ENCODE data around the gene SPINK13. TPM values are rescaled to one million over a fixed set of nuclear protein-coding genes. Genes with fewer than 3 reads are reported as not detected.
"Not testable (repeated sequence)": the region's sequence is repeated elsewhere in the genome, so short reads cannot be mapped to it uniquely, and the experiment has no call there.

SPINK13 gene
- total and polyA plus RNA-seq, 2 donors (not counting 1 experiment from before 2014, with no cell fraction given), result not detected

GRCh38 chr5:148312153-148312552 lies 43.6 kb downstream of the SPINK13 start, which contains the start of gene SPINK7:
Gene SPINK7, plus strand, starts transcription at chr5:148312423. Its CDS starts 61 bp downstream, at chr5:148312484.
- Histone ChIP-seq H3K4me2 (ENCODE audit: extremely low read depth, insufficient read depth, low read length) (no peak within 1 kb of the TSS), H4K20me1 (ENCODE audit: control insufficient read depth, extremely low read depth, insufficient read depth, low read length) (no peaks in the 10 kb centered on the region), H3K9ac (ENCODE audit: insufficient read depth, low read length) (no peak within 1 kb of the TSS), H3K36me3 (ENCODE audit: control insufficient read depth, insufficient read depth, low read length) (no peaks in the 10 kb centered on the region), H3K4me3 (replicated peaks in 1 of 4; ENCODE audit: control extremely low read depth in 1 of 4, insufficient read depth in 1 of 4, low read depth in 3 of 4, low read length in 4 of 4) (no peak within 1 kb of the TSS), H3K27me3 (ENCODE audit: control insufficient read depth, insufficient read depth, low read length) (no peaks in the 10 kb centered on the region), H3K9me3 (ENCODE audit: control insufficient read depth, insufficient read depth, low read depth, low read length) (no peaks in the 10 kb centered on the region), H3K27ac (ENCODE audit: insufficient read depth, low read length) (no peak within 1 kb of the TSS), H2AFZ (ENCODE audit: low read length) (no peak within 1 kb of the TSS), H3K4me1 (ENCODE audit: control insufficient read depth, extremely low read depth, insufficient read depth, low read length) (no peaks in the 10 kb centered on the region), H3K79me2 (ENCODE audit: control insufficient read depth, insufficient read depth, low read length) (no peaks in the 10 kb centered on the region)
- TF ChIP-seq, protein P1, sequence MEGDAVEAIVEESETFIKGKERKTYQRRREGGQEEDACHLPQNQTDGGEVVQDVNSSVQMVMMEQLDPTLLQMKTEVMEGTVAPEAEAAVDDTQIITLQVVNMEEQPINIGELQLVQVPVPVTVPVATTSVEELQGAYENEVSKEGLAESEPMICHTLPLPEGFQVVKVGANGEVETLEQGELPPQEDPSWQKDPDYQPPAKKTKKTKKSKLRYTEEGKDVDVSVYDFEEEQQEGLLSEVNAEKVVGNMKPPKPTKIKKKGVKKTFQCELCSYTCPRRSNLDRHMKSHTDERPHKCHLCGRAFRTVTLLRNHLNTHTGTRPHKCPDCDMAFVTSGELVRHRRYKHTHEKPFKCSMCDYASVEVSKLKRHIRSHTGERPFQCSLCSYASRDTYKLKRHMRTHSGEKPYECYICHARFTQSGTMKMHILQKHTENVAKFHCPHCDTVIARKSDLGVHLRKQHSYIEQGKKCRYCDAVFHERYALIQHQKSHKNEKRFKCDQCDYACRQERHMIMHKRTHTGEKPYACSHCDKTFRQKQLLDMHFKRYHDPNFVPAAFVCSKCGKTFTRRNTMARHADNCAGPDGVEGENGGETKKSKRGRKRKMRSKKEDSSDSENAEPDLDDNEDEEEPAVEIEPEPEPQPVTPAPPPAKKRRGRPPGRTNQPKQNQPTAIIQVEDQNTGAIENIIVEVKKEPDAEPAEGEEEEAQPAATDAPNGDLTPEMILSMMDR (conservative IDR thresholded peaks at IDR 0.05 in 1 of 2, IDR thresholded peaks at IDR 0.05 in 1 of 2; ENCODE audit: low read depth in 1 of 2, low read length in 2 of 2), result no peak
- TF ChIP-seq EZH2 (IDR thresholded peaks at IDR 0.05; ENCODE audit: low read length, missing control alignments), result no peak
- DNase-seq (ENCODE audit: low read depth in 2 of 2), result no peak

DNA sequence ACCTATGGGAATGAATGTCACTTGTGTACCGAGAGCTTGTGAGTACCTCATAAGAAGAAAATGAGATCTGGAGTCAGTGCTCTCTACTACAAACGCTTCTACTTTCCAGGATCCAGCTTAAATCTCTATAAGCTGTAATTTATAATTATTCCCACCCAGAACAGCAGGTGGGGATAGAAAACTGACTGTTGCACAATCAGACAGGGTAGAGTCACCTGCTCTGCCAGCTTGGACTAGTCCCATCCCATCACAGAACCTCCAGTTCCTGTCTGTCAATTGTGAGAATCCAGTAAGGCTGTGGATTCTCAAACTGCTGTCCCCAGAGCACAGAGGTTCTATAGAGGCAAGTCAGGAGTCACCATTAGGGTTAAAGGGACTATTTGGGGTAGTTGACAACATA lies 45.6 kb downstream of the SPINK13 start:
- H4K20me1 ChIP-seq (ENCODE audit: control insufficient read depth, extremely low read depth, insufficient read depth, low read length), result no peaks in the 10 kb centered on the region
- H3K4me3 ChIP-seq (replicated peaks in 1 of 4; ENCODE audit: control extremely low read depth in 1 of 4, insufficient read depth in 1 of 4, low read depth in 3 of 4, low read length in 4 of 4), result no peak overlapping the region
- H3K4me1 ChIP-seq (ENCODE audit: control insufficient read depth, extremely low read depth, insufficient read depth, low read length), result no peaks in the 10 kb centered on the region
- H3K4me2 ChIP-seq (ENCODE audit: extremely low read depth, insufficient read depth, low read length), result no peak overlapping the region
- H3K36me3 ChIP-seq (ENCODE audit: control insufficient read depth, insufficient read depth, low read length), result no peaks in the 10 kb centered on the region
- no peak overlapping the region for H3K9ac ChIP-seq (ENCODE audit: insufficient read depth, low read length)
- no peaks in the 10 kb centered on the region for H3K27me3 ChIP-seq (ENCODE audit: control insufficient read depth, insufficient read depth, low read length)
- TF ChIP-seq, protein P1 (conservative IDR thresholded peaks at IDR 0.05 in 1 of 2, IDR thresholded peaks at IDR 0.05 in 1 of 2; ENCODE audit: low read depth in 1 of 2, low read length in 2 of 2), result no peak
- TF ChIP-seq EZH2 (IDR thresholded peaks at IDR 0.05; ENCODE audit: low read length, missing control alignments), result no peak
- DNase-seq (ENCODE audit: low read depth in 2 of 2), result no peak
- no peak overlapping the region for H2AFZ ChIP-seq (ENCODE audit: low read length)
- no peaks in the 10 kb centered on the region for H3K79me2 ChIP-seq (ENCODE audit: control insufficient read depth, insufficient read depth, low read length)
- no peaks in the 10 kb centered on the region for H3K9me3 ChIP-seq (ENCODE audit: control insufficient read depth, insufficient read depth, low read depth, low read length)
- no peak overlapping the region for H3K27ac ChIP-seq (ENCODE audit: insufficient read depth, low read length)

GRCh38 chr5:148314731-148315130 lies 46.1 kb downstream of the SPINK13 start:
- Histone ChIP-seq H3K9me3 (ENCODE audit: control insufficient read depth, insufficient read depth, low read depth, low read length) (no peaks in the 10 kb centered on the region), H3K4me1 (ENCODE audit: control insufficient read depth, extremely low read depth, insufficient read depth, low read length) (no peaks in the 10 kb centered on the region), H3K36me3 (ENCODE audit: control insufficient read depth, insufficient read depth, low read length) (no peaks in the 10 kb centered on the region), H3K4me2 (ENCODE audit: extremely low read depth, insufficient read depth, low read length) (no peak overlapping the region), H3K27ac (ENCODE audit: insufficient read depth, low read length) (no peak overlapping the region), H2AFZ (ENCODE audit: low read length) (no peak overlapping the region), H4K20me1 (ENCODE audit: control insufficient read depth, extremely low read depth, insufficient read depth, low read length) (no peaks in the 10 kb centered on the region), H3K27me3 (ENCODE audit: control insufficient read depth, insufficient read depth, low read length) (no peaks in the 10 kb centered on the region), H3K79me2 (ENCODE audit: control insufficient read depth, insufficient read depth, low read length) (no peaks in the 10 kb centered on the region), H3K9ac (ENCODE audit: insufficient read depth, low read length) (no peak overlapping the region), H3K4me3 (replicated peaks in 1 of 4; ENCODE audit: control extremely low read depth in 1 of 4, insufficient read depth in 1 of 4, low read depth in 3 of 4, low read length in 4 of 4) (no peak overlapping the region)
- no peak for DNase-seq (ENCODE audit: low read depth in 2 of 2)
- TF ChIP-seq, protein P1 (conservative IDR thresholded peaks at IDR 0.05 in 1 of 2, IDR thresholded peaks at IDR 0.05 in 1 of 2; ENCODE audit: low read depth in 1 of 2, low read length in 2 of 2), result no peak
- TF ChIP-seq EZH2 (IDR thresholded peaks at IDR 0.05; ENCODE audit: low read length, missing control alignments), result no peak

GRCh38 chr5:148320011-148320963 lies 51.7 kb downstream of the SPINK13 start:
- not testable (repeated sequence) for H3K36me3 ChIP-seq (ENCODE audit: control insufficient read depth, insufficient read depth, low read length); H3K27me3 ChIP-seq (ENCODE audit: control insufficient read depth, insufficient read depth, low read length); H3K9me3 ChIP-seq (ENCODE audit: control insufficient read depth, insufficient read depth, low read depth, low read length); H3K9ac ChIP-seq (ENCODE audit: insufficient read depth, low read length); H2AFZ ChIP-seq (ENCODE audit: low read length); H3K79me2 ChIP-seq (ENCODE audit: control insufficient read depth, insufficient read depth, low read length); H3K27ac ChIP-seq (ENCODE audit: insufficient read depth, low read length); H4K20me1 ChIP-seq (ENCODE audit: control insufficient read depth, extremely low read depth, insufficient read depth, low read length); H3K4me1 ChIP-seq (ENCODE audit: control insufficient read depth, extremely low read depth, insufficient read depth, low read length)
- DNase-seq (ENCODE audit: low read depth in 2 of 2), result peak in 1 of 2 donors; percentile 21
- H3K4me3 ChIP-seq (replicated peaks in 1 of 4; ENCODE audit: control extremely low read depth in 1 of 4, insufficient read depth in 1 of 4, low read depth in 3 of 4, low read length in 4 of 4), result peak overlapping the region in 2 of 4 experiments; percentile 45 to 59
- peak overlapping the region; percentile 25 for H3K4me2 ChIP-seq (ENCODE audit: extremely low read depth, insufficient read depth, low read length)
